HAP-1 (cell line): Measurements from ENCODE around the gene ROBO2.

ENCODE experiments used
- DNase-seq, 2 experiments: peaks; one replicate each; pipeline ENCODE4 v3.0.0-alpha.2; 2016 to 2020; ENCODE audit warnings: low spot score in 2 of 2
- H3K27me3 ChIP-seq: fragments of 250-450 bp; sonication (Bioruptor Pico); 2 replicates; pipeline ENCODE4 v1.5.1; 2020; ENCODE audit warnings: low read depth, mild to moderate bottlenecking, moderate library complexity
- H3K36me3 ChIP-seq: fragments of 250-450 bp; sonication (Bioruptor Pico); replicated peaks from 2 replicates; pipeline ENCODE4 v1.5.1; 2020; ENCODE audit warnings: mild to moderate bottlenecking
- H3K4me1 ChIP-seq: fragments of 250-450 bp; sonication (Bioruptor Pico); 2 replicates; pipeline ENCODE4 v1.5.1; 2020; ENCODE audit warnings: mild to moderate bottlenecking
- H3K4me3 ChIP-seq: fragments of 250-450 bp; sonication (Bioruptor Pico); 2 replicates; pipeline ENCODE4 v1.5.1; 2020; ENCODE audit warnings: mild to moderate bottlenecking, moderate library complexity
- H3K9me3 ChIP-seq: fragments of 250-450 bp; sonication (Bioruptor Pico); 2 replicates; pipeline ENCODE4 v1.5.1; 2020; ENCODE audit warnings: mild to moderate bottlenecking, moderate library complexity
- in situ Hi-C: fragments of 300-500 bp; cut with MboI; formaldehyde crosslinking; loops from 3 replicates; pipeline ENCODE4 v1.14.3; 2020; ENCODE audit warnings: low sequenced_read_pairs, inconsistent platforms, mixed read lengths

Gene ROBO2

DNA sequence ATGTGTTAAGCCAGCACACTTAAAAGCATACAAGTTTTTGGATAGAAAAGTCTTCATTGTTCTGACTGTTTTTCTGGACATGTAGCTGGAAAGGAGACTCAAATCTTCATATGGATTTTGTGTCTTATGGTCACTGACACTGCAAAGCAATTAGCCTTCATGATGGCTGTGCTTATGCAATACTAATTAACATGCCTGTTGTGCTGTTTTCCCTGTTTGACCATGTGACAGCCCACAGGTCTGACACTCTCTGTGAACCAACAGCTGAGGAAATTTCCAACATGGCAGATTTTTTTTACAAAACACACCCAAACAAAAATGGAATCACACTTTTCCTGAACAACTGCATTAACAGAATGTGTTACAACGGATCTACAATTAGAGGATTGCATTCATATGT is 248.4 kb downstream of the ROBO2 start:
- in situ Hi-C loops, result no loop called here
- no peaks in the 10 kb centered on the region; the same call in 1 of the 2 replicates for H3K27me3 ChIP-seq
- DNase-seq, result no peak
- no peaks in the 10 kb centered on the region for H3K36me3 ChIP-seq
- H3K9me3 ChIP-seq, result no peaks in the 10 kb centered on the region
- no peak overlapping the region for H3K4me3 ChIP-seq
- peaks cover 11% of the 10 kb centered on the region for H3K4me1 ChIP-seq

DNA sequence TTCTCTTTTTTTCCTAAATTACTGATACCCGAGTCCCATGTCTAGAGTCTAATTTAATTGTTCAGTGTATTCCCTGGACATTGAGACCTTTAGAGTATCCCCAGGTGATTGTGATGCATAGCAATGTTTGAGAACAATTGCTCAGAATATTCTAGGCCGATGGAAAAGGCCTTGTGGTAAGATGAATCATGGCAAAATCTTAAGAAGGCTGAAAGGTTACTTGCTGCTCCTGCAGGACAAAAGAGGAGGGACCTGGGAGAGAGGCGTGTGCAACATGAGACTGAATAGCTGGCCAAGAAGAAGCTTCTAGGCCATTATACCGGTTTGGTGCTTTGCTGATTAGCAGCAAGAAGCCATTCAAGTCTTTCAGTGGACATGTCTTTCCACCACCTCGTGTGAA is 256.6 kb downstream of the ROBO2 start:
- in situ Hi-C loops, result no loop called here
- DNase-seq, result no peak

DNA sequence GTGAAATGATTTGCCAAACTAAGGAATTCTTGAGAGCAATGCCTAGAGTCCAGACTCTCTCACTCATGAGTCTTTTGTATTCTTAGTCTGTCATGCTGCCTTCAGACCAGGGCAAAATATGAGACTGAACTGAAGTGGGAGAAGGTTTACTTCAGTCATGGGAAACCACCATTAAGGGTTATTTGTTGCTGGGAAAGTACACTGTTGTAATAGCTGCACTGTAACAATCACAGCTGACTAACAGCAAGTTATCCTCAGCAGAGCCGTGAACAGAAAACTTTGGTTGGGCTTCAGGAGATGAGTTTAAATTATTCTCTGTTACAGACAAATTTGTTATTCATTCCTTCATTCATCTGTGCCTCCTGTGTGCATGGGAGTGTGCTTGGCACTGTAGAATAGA is 258.5 kb downstream of the ROBO2 start:
- in situ Hi-C loops, result no loop called here
- DNase-seq, result no peak
- Histone ChIP-seq H3K9me3 (no peaks in the 10 kb centered on the region), H3K27me3 (no peaks in the 10 kb centered on the region), H3K4me1 (no peaks in the 10 kb centered on the region), H3K36me3 (no peaks in the 10 kb centered on the region), H3K4me3 (no peak overlapping the region)

More for the DNA sequence above, 256.6 kb downstream of the ROBO2 start:
- H3K4me1 ChIP-seq, result no peaks in the 10 kb centered on the region
- H3K27me3 ChIP-seq, result no peaks in the 10 kb centered on the region
- H3K36me3 ChIP-seq, result no peaks in the 10 kb centered on the region
- no peak overlapping the region for H3K4me3 ChIP-seq
- H3K9me3 ChIP-seq, result no peaks in the 10 kb centered on the region

DNA sequence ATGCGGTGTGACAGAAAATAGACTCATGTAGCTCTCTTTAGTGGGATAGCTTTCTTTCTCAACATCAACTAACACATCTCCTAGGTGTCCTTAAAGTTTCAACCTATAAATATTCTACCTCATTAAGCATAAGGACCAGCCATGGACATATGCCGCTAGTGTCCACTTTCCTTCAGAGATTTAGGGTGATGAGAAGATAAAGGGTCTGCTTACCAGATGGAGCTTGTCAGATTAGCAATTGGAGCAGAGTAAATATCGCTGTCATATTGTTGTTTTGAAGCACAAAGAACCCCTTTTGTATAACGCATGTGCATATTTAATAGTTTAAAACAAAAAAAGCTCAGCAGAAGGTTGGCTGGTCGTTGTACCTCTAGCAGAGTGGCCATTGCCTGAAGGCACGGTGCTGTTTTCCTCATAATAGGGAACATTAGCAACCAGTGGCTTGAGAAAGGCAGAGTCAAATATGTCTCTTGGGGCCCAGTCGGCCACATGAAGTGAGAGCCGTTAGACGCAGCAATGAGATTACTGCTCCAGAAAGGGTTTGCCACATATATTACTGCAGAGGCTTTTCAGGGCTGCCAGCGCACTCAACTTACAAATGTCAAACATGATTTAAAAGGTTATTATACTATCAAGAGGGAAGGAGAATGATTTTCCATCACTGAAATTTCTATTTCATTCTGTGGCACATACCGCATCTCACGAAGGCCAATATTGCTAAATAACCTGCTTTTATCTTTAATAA is 264.2 kb downstream of the ROBO2 start:
- H3K4me3 ChIP-seq, result no peak overlapping the region
- in situ Hi-C loops, result no loop called here
- DNase-seq, result peak; percentile 74 to 83

DNA sequence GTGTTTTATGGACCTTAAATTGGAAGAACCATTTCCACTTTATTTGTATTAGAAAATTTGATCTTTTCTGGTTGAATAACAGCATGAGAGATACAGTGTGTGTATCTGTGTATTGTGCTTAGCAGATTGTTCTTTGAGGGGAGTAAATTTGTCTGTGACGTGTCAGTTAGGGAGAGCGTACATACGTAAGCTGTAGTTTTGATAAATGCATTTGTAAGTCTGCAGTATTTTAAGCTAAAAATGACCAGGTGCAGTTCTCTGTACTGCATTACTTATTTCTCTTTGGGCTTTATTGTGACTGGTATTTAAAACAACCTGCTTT is 264.8 kb downstream of the ROBO2 start:
- Histone ChIP-seq H3K27me3 (no peaks in the 10 kb centered on the region), H3K36me3 (no peaks in the 10 kb centered on the region), H3K9me3 (no peaks in the 10 kb centered on the region), H3K4me1 (peaks cover 16% of the 10 kb centered on the region), H3K4me3 (no peak overlapping the region)
- no peak for DNase-seq
- in situ Hi-C loops, result no loop called here

More for the DNA sequence above, 264.2 kb downstream of the ROBO2 start:
- H3K9me3 ChIP-seq, result no peaks in the 10 kb centered on the region
- no peaks in the 10 kb centered on the region for H3K27me3 ChIP-seq
- H3K36me3 ChIP-seq, result no peaks in the 10 kb centered on the region
- peaks cover 16% of the 10 kb centered on the region for H3K4me1 ChIP-seq

DNA sequence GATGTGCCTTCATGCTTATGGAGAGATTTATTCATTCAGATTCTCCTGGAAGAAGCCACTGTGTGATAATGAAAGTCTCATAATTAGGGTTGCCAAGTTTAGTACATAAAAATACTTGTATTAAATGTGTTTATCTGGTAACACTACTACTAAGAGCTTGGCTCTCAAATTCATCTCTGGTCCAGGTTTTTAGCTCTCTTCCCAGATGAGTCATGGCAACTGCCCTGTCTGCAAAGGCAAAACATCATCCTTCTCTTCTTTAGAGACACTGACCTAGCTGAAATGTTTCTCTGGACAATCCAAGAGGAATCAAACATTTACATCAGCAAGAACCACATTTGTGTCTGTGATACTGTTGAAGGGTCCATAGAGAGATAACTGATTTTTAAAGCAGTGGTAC is 269.6 kb downstream of the ROBO2 start:
- no peaks in the 10 kb centered on the region for H3K36me3 ChIP-seq
- peaks cover 13% of the 10 kb centered on the region for H3K4me1 ChIP-seq
- in situ Hi-C loops, result no loop called here
- no peak for DNase-seq
- H3K27me3 ChIP-seq, result no peaks in the 10 kb centered on the region
- H3K4me3 ChIP-seq, result no peak overlapping the region
- no peaks in the 10 kb centered on the region for H3K9me3 ChIP-seq

DNA sequence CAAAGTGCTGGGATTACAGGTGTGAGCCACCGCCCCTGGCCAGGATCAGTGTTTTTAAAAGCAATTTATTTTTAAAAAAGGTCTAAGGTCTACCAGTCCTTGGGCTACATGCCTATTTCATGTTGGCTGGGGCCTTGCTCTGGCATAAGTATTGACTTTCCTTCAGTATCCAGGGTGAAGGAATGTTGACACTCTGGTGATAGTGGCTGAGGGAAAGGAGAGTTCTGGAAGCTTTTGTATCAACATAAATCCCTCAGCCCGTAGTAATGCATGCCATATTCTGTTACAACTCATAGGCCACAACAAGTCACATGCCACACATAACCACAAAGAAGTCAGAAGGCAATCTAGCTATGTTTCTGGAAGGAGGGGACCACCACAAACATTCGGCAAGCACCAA is 273.9 kb downstream of the ROBO2 start:
- Histone ChIP-seq H3K27me3 (no peaks in the 10 kb centered on the region), H3K9me3 (no peaks in the 10 kb centered on the region), H3K36me3 (no peaks in the 10 kb centered on the region), H3K4me1 (peaks cover 24% of the 10 kb centered on the region), H3K4me3 (no peak overlapping the region)
- in situ Hi-C loops, result no loop called here
- no peak for DNase-seq

DNA sequence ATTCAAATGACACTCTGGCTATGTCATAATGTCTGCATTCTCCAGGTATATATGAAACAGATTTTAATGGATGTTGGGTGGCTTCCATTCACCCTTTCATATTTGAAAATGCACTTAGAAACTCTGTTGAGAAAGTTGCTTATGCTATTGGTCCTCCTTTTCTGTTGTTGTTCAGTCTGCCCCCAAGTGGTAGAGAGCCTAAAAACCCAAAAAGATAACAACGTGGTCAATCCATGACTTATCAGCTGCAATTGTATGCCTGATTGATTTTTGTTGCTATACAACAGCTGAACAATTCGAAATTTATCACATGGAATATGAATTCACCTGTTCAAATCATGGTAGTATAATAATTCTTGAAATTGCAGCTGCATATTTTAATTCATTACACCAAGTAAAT is 279.8 kb downstream of the ROBO2 start:
- Histone ChIP-seq H3K9me3 (no peaks in the 10 kb centered on the region), H3K36me3 (no peaks in the 10 kb centered on the region), H3K4me1 (peaks cover 24% of the 10 kb centered on the region), H3K4me3 (no peak overlapping the region), H3K27me3 (no peaks in the 10 kb centered on the region)
- peak; percentile 48 to 52 for DNase-seq
- in situ Hi-C loops, result loop anchor here (5.0 kb wide), 1 partner anchor 282 kb away; no protein-coding TSS in a partner anchor

DNA sequence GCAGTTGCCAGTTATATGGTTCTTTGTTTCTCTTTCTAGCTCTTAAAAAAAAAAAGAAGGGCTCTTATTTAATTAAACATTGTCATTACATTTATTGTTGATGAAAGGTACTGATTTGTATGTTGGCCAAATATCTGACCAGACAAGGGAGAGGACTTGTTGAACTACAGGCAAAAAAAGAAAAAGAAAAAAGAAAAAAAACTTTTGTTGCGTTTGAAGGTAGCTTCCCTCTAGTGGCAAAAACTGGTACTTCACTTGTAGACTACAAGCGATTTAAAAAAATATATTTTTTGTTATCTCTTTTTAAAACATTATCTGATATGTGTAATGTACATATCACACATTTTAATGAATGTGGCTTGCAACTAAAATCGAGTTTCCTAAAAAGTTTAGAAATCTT is 280.6 kb downstream of the ROBO2 start:
- in situ Hi-C loops, result loop anchor here (5.0 kb wide), 1 partner anchor 283 kb away; no protein-coding TSS in a partner anchor
- Histone ChIP-seq H3K36me3 (no peaks in the 10 kb centered on the region), H3K4me1 (peaks cover 16% of the 10 kb centered on the region), H3K9me3 (no peaks in the 10 kb centered on the region), H3K4me3 (no peak overlapping the region), H3K27me3 (no peaks in the 10 kb centered on the region)
- peak in 1 of 2 experiments; percentile 56 for DNase-seq

DNA sequence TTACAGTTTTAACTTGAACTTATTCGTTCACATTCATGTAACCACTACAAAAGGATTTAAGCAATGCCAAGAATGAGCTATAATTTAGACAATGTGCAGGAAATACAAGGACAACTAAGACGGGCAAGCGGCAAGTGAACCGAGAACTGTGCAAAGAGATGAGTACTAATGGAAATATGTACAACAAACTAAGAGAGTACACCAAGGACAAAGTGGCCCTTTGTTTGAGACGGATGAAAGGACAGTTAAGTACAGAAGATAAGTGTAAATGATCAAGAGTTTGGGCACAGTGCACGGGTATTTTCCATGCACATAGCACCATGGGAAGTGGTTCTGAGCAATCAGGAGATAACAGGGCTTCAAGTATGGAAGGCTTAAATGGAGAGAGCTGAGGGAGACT is 281.7 kb downstream of the ROBO2 start:
- in situ Hi-C loops, result loop anchor here (5.0 kb wide), 1 partner anchor 284 kb away; no protein-coding TSS in a partner anchor
- DNase-seq, result no peak

DNA sequence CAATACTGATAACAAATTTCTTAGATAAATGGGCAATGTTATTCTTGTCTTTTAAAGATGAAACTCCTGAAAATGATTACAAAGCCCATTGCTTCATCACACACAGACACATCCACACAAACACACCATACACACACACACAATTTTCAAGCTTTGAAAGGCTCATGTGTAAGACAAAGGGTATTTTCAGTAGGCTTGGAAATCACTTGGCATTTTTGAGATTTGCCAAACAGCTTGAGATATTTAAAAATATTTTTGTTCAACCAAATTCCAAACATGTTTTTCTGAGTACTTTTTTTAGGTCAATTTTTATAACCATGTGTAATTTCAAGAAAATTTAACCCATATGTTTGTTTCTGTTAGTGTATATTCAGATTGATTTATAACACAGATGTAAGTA is 283.7 kb downstream of the ROBO2 start:
- Histone ChIP-seq H3K36me3 (no peaks in the 10 kb centered on the region), H3K9me3 (no peaks in the 10 kb centered on the region), H3K4me1 (peaks cover 5% of the 10 kb centered on the region), H3K27me3 (no peaks in the 10 kb centered on the region), H3K4me3 (no peak overlapping the region)
- in situ Hi-C loops, result loop anchor here (5.0 kb wide), 1 partner anchor 286 kb away; no protein-coding TSS in a partner anchor
- no peak for DNase-seq

More for the DNA sequence above, 281.7 kb downstream of the ROBO2 start:
- Histone ChIP-seq H3K4me3 (no peak overlapping the region), H3K27me3 (no peaks in the 10 kb centered on the region), H3K9me3 (no peaks in the 10 kb centered on the region), H3K36me3 (no peaks in the 10 kb centered on the region), H3K4me1 (peaks cover 5% of the 10 kb centered on the region)

DNA sequence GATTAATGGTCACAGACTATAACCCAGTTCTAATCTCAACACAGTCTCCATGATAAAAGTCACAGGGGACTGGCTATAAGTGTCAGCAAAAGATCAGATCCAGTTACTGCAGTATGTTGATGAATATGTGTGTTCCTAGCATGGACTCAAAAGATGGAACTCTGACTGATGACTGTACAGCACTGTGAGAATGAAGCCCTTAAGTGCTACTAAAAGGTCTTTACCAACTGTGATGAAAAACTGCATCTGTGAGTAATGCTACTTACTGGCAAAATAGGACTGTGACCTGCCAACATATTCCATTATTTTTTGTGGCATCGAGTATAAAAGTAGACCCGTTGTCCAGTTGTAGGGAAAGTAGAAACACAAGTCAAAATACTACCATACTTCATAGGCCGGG is 284.2 kb downstream of the ROBO2 start:
- peaks cover 7% of the 10 kb centered on the region for H3K4me1 ChIP-seq
- in situ Hi-C loops, result loop anchor here (5.0 kb wide), 1 partner anchor 287 kb away; no protein-coding TSS in a partner anchor
- DNase-seq, result no peak
- no peaks in the 10 kb centered on the region for H3K9me3 ChIP-seq
- H3K36me3 ChIP-seq, result no peaks in the 10 kb centered on the region
- no peak overlapping the region for H3K4me3 ChIP-seq
- H3K27me3 ChIP-seq, result no peaks in the 10 kb centered on the region

DNA sequence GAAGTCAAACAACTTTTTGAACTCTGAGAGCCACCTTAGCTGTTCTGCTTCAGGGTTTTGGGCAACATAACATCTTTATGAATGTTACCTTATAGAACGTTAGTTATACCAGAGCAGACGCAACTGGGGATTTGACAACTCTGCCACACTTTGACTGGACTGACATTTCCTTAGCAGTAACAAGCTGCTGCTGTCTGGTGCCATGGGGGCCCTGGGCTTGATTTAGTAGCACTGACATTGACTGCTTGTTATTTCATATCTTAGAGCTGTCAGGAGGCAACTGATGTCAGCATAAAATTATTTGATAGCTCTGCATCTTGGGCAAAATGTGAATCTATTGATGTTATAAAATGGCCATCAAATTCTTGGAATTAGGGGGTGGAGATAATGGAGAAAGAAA is 285.4 kb downstream of the ROBO2 start:
- no peak for DNase-seq

DNA sequence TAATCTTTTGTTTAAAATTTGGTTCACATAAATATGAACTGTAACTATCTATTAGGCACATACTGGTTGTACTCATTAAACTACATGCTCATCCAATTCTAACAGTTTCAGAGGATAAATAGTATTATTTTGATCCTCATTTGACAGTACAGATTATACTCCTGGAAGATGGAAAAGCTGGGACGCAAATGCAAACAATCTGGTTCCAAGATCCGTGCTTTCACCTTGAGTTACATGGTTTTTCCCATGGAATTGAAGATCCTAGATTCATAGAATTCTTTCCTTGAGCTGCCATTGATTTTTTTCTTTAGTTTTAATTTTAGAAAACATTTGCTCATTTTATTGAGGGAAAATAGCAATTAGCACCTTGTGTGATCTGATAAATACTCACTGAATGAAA is 285.8 kb downstream of the ROBO2 start:
- peaks cover 11% of the 10 kb centered on the region for H3K4me1 ChIP-seq
- in situ Hi-C loops, result no loop called here
- H3K9me3 ChIP-seq, result no peaks in the 10 kb centered on the region
- H3K36me3 ChIP-seq, result no peaks in the 10 kb centered on the region
- DNase-seq, result no peak
- no peak overlapping the region for H3K4me3 ChIP-seq
- H3K27me3 ChIP-seq, result no peaks in the 10 kb centered on the region

More for the DNA sequence above, 285.4 kb downstream of the ROBO2 start:
- Histone ChIP-seq H3K27me3 (no peaks in the 10 kb centered on the region), H3K36me3 (no peaks in the 10 kb centered on the region), H3K4me3 (no peak overlapping the region), H3K4me1 (peaks cover 11% of the 10 kb centered on the region), H3K9me3 (no peaks in the 10 kb centered on the region)
- in situ Hi-C loops, result no loop called here
